Heart left ventricle (tissue), 13 donors: ENCODE data around the gene RPS6KB2.

Experiments used
- POLR2A ChIP-seq, 2 donors: fragments of 450-650 bp; IDR thresholded peaks; one replicate each; pipeline ENCODE4 v1.6.1; 2017; ENCODE audit warnings: antibody characterized with exemption in 2 of 2, mild to moderate bottlenecking in 2 of 2, moderate library complexity in 2 of 2
- TF ChIP-seq, protein P1 (sequence below), 12 donors: fragments of 200-600 bp; sonication (generic) in 4 of 12; IDR thresholded peaks; one replicate each; pipeline versions ENCODE4 v1.5.0 to v1.8.0; 2018 to 2022; ENCODE audit warnings: antibody characterized with exemption in 12 of 12, mild to moderate bottlenecking in 5 of 12
- donor health status: ischemic (EF 13 %, LVEDD 7.1; RV severe dilation, severe dysfunction).
- donor health status: DM: no; HTN: yes; CAD: no.
- donor health status: DM: no; HTN: no; CAD: no.
- donor health status: ischemic (EF 25% LVEDD 6.9; RV normal size, moderate dysfunction).
- donor health status: ischemic (EF 25% LVEDD 5.7; RV mildly dilated, moderate dysfunction).
- donor health status: ischemic (EF 35%, LVEDD 5.7; RV mildly dilated, moderate dysfunction).
- donor health status: nonischemic (EF 11% LVEDD 7.7; RV severe dilation, severe dysfunction).
- donor health status: DM: yes; HTN: yes; CAD: no.
- donor health status: PGD.
- donor health status: ischemic (EF 29% LVEDD 5.4; RV normal size, mild dysfunction).
- donor health status: nonischemic (EF 23%, LVEDD 6.1; RV moderate dilation, normal function).

DNA sequence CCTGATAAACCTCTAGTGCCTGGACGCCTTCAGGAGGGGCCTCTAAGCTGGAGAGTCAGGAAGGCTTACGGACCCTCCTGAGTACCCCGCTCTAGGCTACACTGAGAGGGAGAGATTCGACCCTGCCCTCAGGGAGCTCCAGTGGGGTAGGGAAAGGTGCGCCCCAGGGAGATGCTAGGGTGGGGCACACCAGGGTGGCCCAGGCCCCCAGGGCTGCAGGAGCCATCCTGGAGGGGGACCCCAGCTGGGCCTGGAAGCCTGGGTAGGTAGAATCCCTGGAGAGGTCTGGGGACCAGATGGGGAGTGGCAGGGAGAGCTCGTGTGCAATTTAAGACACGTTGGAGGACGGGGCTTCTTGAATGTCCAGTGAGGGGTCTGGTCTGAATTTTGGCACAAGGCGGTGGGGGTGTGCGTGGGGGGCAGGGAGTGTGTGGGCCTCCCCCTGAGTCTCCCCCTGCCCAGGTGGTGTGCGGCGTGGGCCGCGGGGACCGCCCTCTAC, 8.1 kb upstream of the RPS6KB2 start:
- TF ChIP-seq, protein P1, sequence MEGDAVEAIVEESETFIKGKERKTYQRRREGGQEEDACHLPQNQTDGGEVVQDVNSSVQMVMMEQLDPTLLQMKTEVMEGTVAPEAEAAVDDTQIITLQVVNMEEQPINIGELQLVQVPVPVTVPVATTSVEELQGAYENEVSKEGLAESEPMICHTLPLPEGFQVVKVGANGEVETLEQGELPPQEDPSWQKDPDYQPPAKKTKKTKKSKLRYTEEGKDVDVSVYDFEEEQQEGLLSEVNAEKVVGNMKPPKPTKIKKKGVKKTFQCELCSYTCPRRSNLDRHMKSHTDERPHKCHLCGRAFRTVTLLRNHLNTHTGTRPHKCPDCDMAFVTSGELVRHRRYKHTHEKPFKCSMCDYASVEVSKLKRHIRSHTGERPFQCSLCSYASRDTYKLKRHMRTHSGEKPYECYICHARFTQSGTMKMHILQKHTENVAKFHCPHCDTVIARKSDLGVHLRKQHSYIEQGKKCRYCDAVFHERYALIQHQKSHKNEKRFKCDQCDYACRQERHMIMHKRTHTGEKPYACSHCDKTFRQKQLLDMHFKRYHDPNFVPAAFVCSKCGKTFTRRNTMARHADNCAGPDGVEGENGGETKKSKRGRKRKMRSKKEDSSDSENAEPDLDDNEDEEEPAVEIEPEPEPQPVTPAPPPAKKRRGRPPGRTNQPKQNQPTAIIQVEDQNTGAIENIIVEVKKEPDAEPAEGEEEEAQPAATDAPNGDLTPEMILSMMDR (IDR thresholded peaks at IDR 0.05), result no peak
- no peak for TF ChIP-seq POLR2A (IDR thresholded peaks at IDR 0.05)
